Measurements from ENCODE around the gene SARDH. TPM values are rescaled to one million over a fixed set of nuclear protein-coding genes. Genes with fewer than 3 reads are reported as not detected.

SARDH gene
- total RNA-seq, 1 donor from 2014 or later, result 5.1 TPM

- H3K4me3 Mint-ChIP-seq (ENCODE audit: low read depth), result no peak overlapping the region
- H3K4me1 Mint-ChIP-seq (ENCODE audit: low read depth), result peaks cover 6% of the 10 kb centered on the region
- DNase-seq (ENCODE audit: low spot score, unreplicated experiment), result no peak
- H3K36me3 Mint-ChIP-seq (ENCODE audit: insufficient read depth), result no peaks in the 10 kb centered on the region
- peaks cover 13% of the 10 kb centered on the region for H3K9me3 Mint-ChIP-seq (ENCODE audit: low read depth)
- no peak for TF ChIP-seq CTCF (IDR thresholded peaks at IDR 0.05; ENCODE audit: unreplicated experiment)
- peaks cover 3% of the 10 kb centered on the region for H3K27me3 Mint-ChIP-seq
- no peak overlapping the region for H3K27ac Mint-ChIP-seq
Observed at GRCh38 chr9:133742251-133742650, 4.1 kb upstream of the SARDH start.

GRCh38 chr9:133741716-133742115 is 3.6 kb upstream of the SARDH start:
- peaks cover 6% of the 10 kb centered on the region for H3K4me1 Mint-ChIP-seq (ENCODE audit: low read depth)
- H3K9me3 Mint-ChIP-seq (ENCODE audit: low read depth), result peaks cover 13% of the 10 kb centered on the region
- H3K27ac Mint-ChIP-seq, result no peak overlapping the region
- no peak for TF ChIP-seq CTCF (IDR thresholded peaks at IDR 0.05; ENCODE audit: unreplicated experiment)
- H3K36me3 Mint-ChIP-seq (ENCODE audit: insufficient read depth), result no peaks in the 10 kb centered on the region
- no peak overlapping the region for H3K4me3 Mint-ChIP-seq (ENCODE audit: low read depth)
- H3K27me3 Mint-ChIP-seq, result peaks cover 3% of the 10 kb centered on the region
- no peak for DNase-seq (ENCODE audit: low spot score, unreplicated experiment)

GRCh38 chr9:133740911-133741310 is 2.8 kb upstream of the SARDH start:
- no peak for TF ChIP-seq CTCF (IDR thresholded peaks at IDR 0.05; ENCODE audit: unreplicated experiment)
- Mint-ChIP-seq H3K4me1 (ENCODE audit: low read depth) (peaks cover 6% of the 10 kb centered on the region), H3K9me3 (ENCODE audit: low read depth) (peaks cover 7% of the 10 kb centered on the region), H3K4me3 (ENCODE audit: low read depth) (no peak overlapping the region), H3K27ac (no peak overlapping the region), H3K36me3 (ENCODE audit: insufficient read depth) (no peaks in the 10 kb centered on the region), H3K27me3 (peaks cover 3% of the 10 kb centered on the region)
- DNase-seq (ENCODE audit: low spot score, unreplicated experiment), result no peak

GRCh38 chr9:133739408-133740280 is 1.5 kb upstream of the SARDH start:
- H3K4me1 Mint-ChIP-seq (ENCODE audit: low read depth), result peaks cover 7% of the 10 kb centered on the region
- H3K27ac Mint-ChIP-seq, result no peak overlapping the region
- peaks cover 3% of the 10 kb centered on the region for H3K9me3 Mint-ChIP-seq (ENCODE audit: low read depth)
- no peak for TF ChIP-seq CTCF (IDR thresholded peaks at IDR 0.05; ENCODE audit: unreplicated experiment)
- peaks cover 3% of the 10 kb centered on the region for H3K27me3 Mint-ChIP-seq
- no peak overlapping the region for H3K4me3 Mint-ChIP-seq (ENCODE audit: low read depth)
- no peak for DNase-seq (ENCODE audit: low spot score, unreplicated experiment)
- no peaks in the 10 kb centered on the region for H3K36me3 Mint-ChIP-seq (ENCODE audit: insufficient read depth)

- TF ChIP-seq CTCF (IDR thresholded peaks at IDR 0.05; ENCODE audit: unreplicated experiment), result no peak
- no peak for DNase-seq (ENCODE audit: low spot score, unreplicated experiment)
- Mint-ChIP-seq H3K36me3 (ENCODE audit: insufficient read depth) (no peaks in the 10 kb centered on the region), H3K4me3 (ENCODE audit: low read depth) (no peak overlapping the region), H3K9me3 (ENCODE audit: low read depth) (no peaks in the 10 kb centered on the region), H3K27me3 (peaks cover 3% of the 10 kb centered on the region), H3K4me1 (ENCODE audit: low read depth) (peaks cover 7% of the 10 kb centered on the region), H3K27ac (no peak overlapping the region)
Observed at GRCh38 chr9:133738640-133739225, 581 bp upstream of the SARDH start.
